Spleen (tissue), 11 donors: ENCODE measurements around the gene MAN1B1. TPM values are rescaled to one million over a fixed set of nuclear protein-coding genes. Genes with fewer than 3 reads are reported as not detected.

Source experiments
- DNase-seq: peaks from one replicate; pipeline ENCODE4 v3.0.0-alpha.2; 2020
- H3K27ac ChIP-seq, 8 donors: fragments of 200-600 bp; sonication (generic) in 7 of 8; 1 replicate in 4 of 8; 2 replicates in 4 of 8; pipeline versions ENCODE4 v1.5.0 to v1.8.0; 2016 to 2021; ENCODE audit warnings: inconsistent platforms in 4 of 8, mild to moderate bottlenecking in 4 of 8, moderate library complexity in 1 of 8
- H3K27me3 ChIP-seq, 7 donors: fragments of 200-600 bp; sonication (generic) in 6 of 7; replicated peaks in 1 of 7; 1 replicate in 4 of 7; 2 replicates in 3 of 7; pipeline versions ENCODE4 v1.5.0 to v1.8.0; 2016 to 2021; ENCODE audit warnings: inconsistent platforms in 3 of 7, mild to moderate bottlenecking in 1 of 7
- H3K36me3 ChIP-seq, 6 donors: fragments of 200-600 bp; sonication (generic) in 5 of 6; 1 replicate in 4 of 6; 2 replicates in 2 of 6; pipeline versions ENCODE4 v1.5.0 to v1.8.0; 2016 to 2021; ENCODE audit warnings: inconsistent platforms in 2 of 6
- H3K4me1 ChIP-seq, 6 donors: fragments of 200-600 bp; sonication (generic) in 5 of 6; 1 replicate in 3 of 6; 2 replicates in 3 of 6; pipeline versions ENCODE4 v1.5.0 to v1.8.0; 2016 to 2021; ENCODE audit warnings: inconsistent platforms in 3 of 6
- H3K4me3 ChIP-seq, 8 donors: fragments of 200-600 bp; sonication (generic) in 7 of 8; 1 replicate in 4 of 8; 2 replicates in 4 of 8; pipeline versions ENCODE4 v1.5.0 to v1.8.0; 2016 to 2021; ENCODE audit warnings: inconsistent platforms in 4 of 8, mild to moderate bottlenecking in 4 of 8, moderate library complexity in 2 of 8
- H3K9me3 ChIP-seq, 8 donors: fragments of 200-600 bp; sonication (generic) in 7 of 8; 1 replicate in 4 of 8; 2 replicates in 4 of 8; pipeline versions ENCODE4 v1.5.0 to v1.8.0; 2016 to 2021; ENCODE audit warnings: inconsistent platforms in 4 of 8
- CTCF ChIP-seq, 11 experiments: fragments of 200-600 bp in 7 of 11; fragments of 450-650 bp in 4 of 11; sonication (generic) in 4 of 11; IDR thresholded peaks in 8 of 11; conservative IDR thresholded peaks in 3 of 11; 1 replicate in 7 of 11; 2 replicates in 4 of 11; pipeline versions ENCODE4 v1.4.0 to v1.8.0; 2016 to 2021; ENCODE audit warnings: antibody characterized with exemption in 11 of 11, inconsistent platforms in 4 of 11, mild to moderate bottlenecking in 1 of 11
- POLR2A ChIP-seq, 3 donors: fragments of 450-650 bp; IDR thresholded peaks; one replicate each; pipeline ENCODE4 v1.5.1; 2017; ENCODE audit warnings: antibody characterized with exemption in 3 of 3, mild to moderate bottlenecking in 1 of 3
- POLR2AphosphoS5 ChIP-seq, 3 donors: sonication (generic); formaldehyde crosslinking; IDR thresholded peaks; one replicate each; pipeline ENCODE4 v1.5.1; 2017; ENCODE audit warnings: antibody characterized with exemption in 3 of 3
- WGBS, 5 donors: extraction: QIAGEN DNeasy Blood & Tissue Kit in 3 of 5; methylation state at CpG; one replicate each; pipeline versions ENCODE4 v1.1.5 to v1.1.7; 2013 to 2018; 5-methylcytosine and 5-hydroxymethylcytosine counted together
- intact Hi-C: fragments of 100-400 bp; cut with DNase I; formaldehyde crosslinking; loops from one replicate; pipeline ENCODE4 v1.15.0; 2023; ENCODE audit warnings: low total_unique reads
- polyA plus RNA-seq, 3 donors: library from polyadenylated mRNA; stranded (reverse); fragments of 200-250 nt; gene quantifications; one replicate each; pipeline ENCODE4 v1.2.1, GENCODE V29; 2013
- small RNA-seq, 4 donors: library from RNA; depleted of rRNA; stranded (forward); fragments of <200 nt; gene quantifications; one replicate each; pipeline ENCODE3, GENCODE V24; 2016
- total RNA-seq, 7 donors: library from RNA; depleted of rRNA in 3 of 7; stranded (reverse); fragments of >200 nt in 3 of 7; fragmentation: NEBNext Ultra II Directional in 4 of 7; extraction: Animal tissue kit (Norgen Biotek cat#: 25700) in 4 of 7; gene quantifications; one replicate each; pipeline versions ENCODE4 v1.1.0 to v1.2.1, GENCODE V29; 2016 to 2021
- donor health status: healthy with polysubstance abuse.
- donor health status: DM: no; HTN: no; CAD: no; lungs with moderate emphysema.
- donor health status: DM: no; HTN: no; CAD: no.
- donor health status: Bipolar disorder and iron deficiency.
- donor health status: healthy.
- donor health status: DM: no; HTN: no; CAD: no.
- donor health status: DM: yes; HTN: yes; CAD: no.

Gene MAN1B1
- total and polyA plus RNA-seq, 10 donors: 43.2 to 112 (median 52.8) TPM

- Histone ChIP-seq H3K36me3 (no peaks in the 10 kb centered on the region), H3K4me1 (peaks cover 0 to 32% (median 10%) of the 10 kb centered on the region in 6 donors), H3K27ac (no peak overlapping the region), H3K27me3 (peaks cover 3 to 75% (median 63%) of the 10 kb centered on the region in 7 donors), H3K4me3 (peak overlapping the region in 5 of 8 donors; percentile 17 to 55 (median 19)), H3K9me3 (no peaks in the 10 kb centered on the region)
- intact Hi-C loops: no loop called here
- WGBS, 5 donors: 0 to 11% (median 4%) methylated on average over 12 to 65 of the region's 65 CpGs
- TF ChIP-seq POLR2A (IDR thresholded peaks at IDR 0.05) (no peak), CTCF (IDR thresholded peaks at IDR 0.05 in 8 of 11, conservative IDR thresholded peaks at IDR 0.05 in 3 of 11) (no peak), POLR2AphosphoS5 (IDR thresholded peaks at IDR 0.05) (no peak)
- DNase-seq: no peak
Observed at GRCh38 chr9:137156567-137157375, 70.0 kb downstream of the MAN1B1 start.

GRCh38 chr9:137157618-137158415 lies 71.0 kb downstream of the MAN1B1 start:
- no peak overlapping the region for H3K4me3 ChIP-seq
- H3K36me3 ChIP-seq: no peaks in the 10 kb centered on the region
- H3K4me1 ChIP-seq: peaks cover 3 to 42% (median 20%) of the 10 kb centered on the region in 6 donors
- no peak for TF ChIP-seq POLR2AphosphoS5 (IDR thresholded peaks at IDR 0.05)
- no peak for TF ChIP-seq CTCF (IDR thresholded peaks at IDR 0.05 in 8 of 11, conservative IDR thresholded peaks at IDR 0.05 in 3 of 11)
- no peak for TF ChIP-seq POLR2A (IDR thresholded peaks at IDR 0.05)
- no peak for DNase-seq
- no peaks in the 10 kb centered on the region for H3K9me3 ChIP-seq
- 49 to 72% (median 64%) methylated on average over 15 to 19 of the region's 19 CpGs for WGBS, 5 donors
- H3K27ac ChIP-seq: no peak overlapping the region
- H3K27me3 ChIP-seq: peaks cover 3 to 85% (median 74%) of the 10 kb centered on the region in 7 donors
- intact Hi-C loops: no loop called here

- no peak for DNase-seq
- TF ChIP-seq CTCF (IDR thresholded peaks at IDR 0.05 in 8 of 11, conservative IDR thresholded peaks at IDR 0.05 in 3 of 11): no peak
- TF ChIP-seq POLR2AphosphoS5 (IDR thresholded peaks at IDR 0.05): no peak
- TF ChIP-seq POLR2A (IDR thresholded peaks at IDR 0.05): no peak
- Histone ChIP-seq H3K4me3 (no peak overlapping the region), H3K27me3 (peaks cover 5 to 93% (median 82%) of the 10 kb centered on the region in 7 donors), H3K36me3 (no peaks in the 10 kb centered on the region), H3K27ac (no peak overlapping the region), H3K9me3 (no peaks in the 10 kb centered on the region), H3K4me1 (peaks cover 5 to 51% (median 27%) of the 10 kb centered on the region in 6 donors)
- intact Hi-C loops: no loop called here
- WGBS, 5 donors: 16 to 31% (median 18%) methylated on average over 4 of the region's 4 CpGs
Observed at GRCh38 chr9:137158625-137159024, 71.8 kb downstream of the MAN1B1 start.

Small RNA genes within 50 kb of the gene (small RNA-seq; reads per million reads assigned to genes)
- 0.08 to 0.35 (median 0.24) reads per million in 4 donors for gene RF00153

Other genes starting within 250 kb of the MAN1B1 start
Only the 30 nearest of the 36 such genes appear.
- 100 to 1,000 TPM in 6 of 7 donors, 10 to 100 TPM in 1; 97.6 to 170 (median 105) TPM for gene FBXW5, start 142.2 kb upstream of the MAN1B1 start, total RNA-seq
- gene FBXW5, start 142.2 kb upstream of the MAN1B1 start, polyA plus RNA-seq: 100 to 1,000 TPM in 2 of 3 donors, 10 to 100 TPM in 1; 90.8 to 154 (median 123) TPM
- gene C8G, start 141.7 kb upstream of the MAN1B1 start, total RNA-seq: 1 to 10 TPM in 6 of 7 donors, not detected in 1; 2.3 to 7.4 (median 3.8) TPM
- gene C8G, start 141.7 kb upstream of the MAN1B1 start, polyA plus RNA-seq: 1 to 10 TPM; 3.2 to 4.3 (median 3.7) TPM
- gene LCN12, start 134.7 kb upstream of the MAN1B1 start, total RNA-seq: 10 to 100 TPM in 4 of 7 donors, 1 to 10 TPM in 3; 3.1 to 63.4 (median 12.5) TPM
- gene LCN12, start 134.7 kb upstream of the MAN1B1 start, polyA plus RNA-seq: 1 to 10 TPM in 2 of 3 donors, under 1 TPM in 1; 0.83 to 6.7 (median 4.8) TPM
- gene PTGDS, start 109.5 kb upstream of the MAN1B1 start, total RNA-seq: 100 to 1,000 TPM; 134 to 457 (median 378) TPM
- 1,000 to 10,000 TPM in 1 of 3 donors, 100 to 1,000 TPM in 2; 462 to 1,396 (median 703) TPM for gene PTGDS, start 109.5 kb upstream of the MAN1B1 start, polyA plus RNA-seq
- 1 to 10 TPM; 1.8 to 8.3 (median 3.3) TPM for gene LCNL1, start 104.0 kb upstream of the MAN1B1 start, total RNA-seq
- gene LCNL1, start 104.0 kb upstream of the MAN1B1 start, polyA plus RNA-seq: 1 to 10 TPM; 1.3 to 4.7 (median 2.3) TPM
- 10 to 100 TPM; 51.3 to 72.9 (median 63.9) TPM for gene PAXX, start 94.6 kb upstream of the MAN1B1 start, total RNA-seq
- gene PAXX, start 94.6 kb upstream of the MAN1B1 start, polyA plus RNA-seq: 100 to 1,000 TPM; 168 to 264 (median 261) TPM
- gene CLIC3, start 90.4 kb upstream of the MAN1B1 start, total RNA-seq: 10 to 100 TPM in 1 of 7 donors, 1 to 10 TPM in 6; 3.5 to 10.7 (median 5.5) TPM
- gene CLIC3, start 90.4 kb upstream of the MAN1B1 start, polyA plus RNA-seq: 1 to 10 TPM; 2.9 to 7.2 (median 5.3) TPM
- 10 to 100 TPM; 36.3 to 97.5 (median 59.0) TPM for gene ABCA2, start 58.7 kb upstream of the MAN1B1 start, total RNA-seq
- 10 to 100 TPM; 11.9 to 38.6 (median 19.6) TPM for gene ABCA2, start 58.7 kb upstream of the MAN1B1 start, polyA plus RNA-seq
- 10 to 100 TPM in 2 of 7 donors, 1 to 10 TPM in 5; 5.5 to 14.9 (median 6.7) TPM for gene FUT7, start 54.9 kb upstream of the MAN1B1 start, total RNA-seq
- 1 to 10 TPM; 4.0 to 6.9 (median 4.8) TPM for gene FUT7, start 54.9 kb upstream of the MAN1B1 start, polyA plus RNA-seq
- gene NPDC1, start 40.8 kb upstream of the MAN1B1 start, total RNA-seq: 100 to 1,000 TPM in 5 of 7 donors, 10 to 100 TPM in 2; 86.3 to 197 (median 111) TPM
- 100 to 1,000 TPM; 104 to 358 (median 256) TPM for gene NPDC1, start 40.8 kb upstream of the MAN1B1 start, polyA plus RNA-seq
- gene ENTPD2, start 32.9 kb upstream of the MAN1B1 start, total RNA-seq: under 1 TPM in 2 of 7 donors, not detected in 5; 0.32 to 0.40 TPM
- gene ENTPD2, start 32.9 kb upstream of the MAN1B1 start, polyA plus RNA-seq: under 1 TPM in 2 of 3 donors, not detected in 1; 0.11 to 0.58 TPM
- gene SAPCD2, start 16.4 kb upstream of the MAN1B1 start, total RNA-seq: 1 to 10 TPM; 2.1 to 6.5 (median 3.0) TPM
- 1 to 10 TPM in 2 of 3 donors, under 1 TPM in 1; 0.76 to 2.5 (median 2.4) TPM for gene SAPCD2, start 16.4 kb upstream of the MAN1B1 start, polyA plus RNA-seq
- 10 to 100 TPM; 19.5 to 35.9 (median 28.6) TPM for gene UAP1L1, start 9.5 kb upstream of the MAN1B1 start, total RNA-seq
- 10 to 100 TPM; 12.5 to 29.7 (median 24.6) TPM for gene UAP1L1, start 9.5 kb upstream of the MAN1B1 start, polyA plus RNA-seq
- gene DPP7, start 27.7 kb downstream of the MAN1B1 start, total RNA-seq: 100 to 1,000 TPM; 105 to 250 (median 166) TPM
- gene DPP7, start 27.7 kb downstream of the MAN1B1 start, polyA plus RNA-seq: 100 to 1,000 TPM; 342 to 536 (median 501) TPM
- under 1 TPM in 1 of 7 donors, not detected in 6; 0.70 TPM for gene GRIN1, start 52.2 kb downstream of the MAN1B1 start, total RNA-seq
- under 1 TPM; 0.03 to 0.07 (median 0.03) TPM for gene GRIN1, start 52.2 kb downstream of the MAN1B1 start, polyA plus RNA-seq
- gene LRRC26, start 83.1 kb downstream of the MAN1B1 start, total RNA-seq: under 1 TPM in 2 of 7 donors, not detected in 5; 0.28 to 0.60 TPM
- gene LRRC26, start 83.1 kb downstream of the MAN1B1 start, polyA plus RNA-seq: under 1 TPM in 1 of 3 donors, not detected in 2; 0.06 TPM
- not detected for gene TMEM210, start 85.1 kb downstream of the MAN1B1 start, total RNA-seq
- not detected for gene TMEM210, start 85.1 kb downstream of the MAN1B1 start, polyA plus RNA-seq
- 10 to 100 TPM; 38.4 to 93.0 (median 62.2) TPM for gene ANAPC2, start 101.6 kb downstream of the MAN1B1 start, total RNA-seq
- gene ANAPC2, start 101.6 kb downstream of the MAN1B1 start, polyA plus RNA-seq: 10 to 100 TPM; 27.8 to 67.4 (median 48.5) TPM
- gene SSNA1, start 101.7 kb downstream of the MAN1B1 start, total RNA-seq: 10 to 100 TPM; 38.2 to 54.3 (median 43.0) TPM
- gene SSNA1, start 101.7 kb downstream of the MAN1B1 start, polyA plus RNA-seq: 100 to 1,000 TPM in 1 of 3 donors, 10 to 100 TPM in 2; 82.0 to 109 (median 99.6) TPM
- gene TPRN, start 113.8 kb downstream of the MAN1B1 start, total RNA-seq: 1 to 10 TPM; 6.3 to 9.6 (median 7.2) TPM
- gene TPRN, start 113.8 kb downstream of the MAN1B1 start, polyA plus RNA-seq: 10 to 100 TPM in 1 of 3 donors, 1 to 10 TPM in 2; 4.5 to 10.7 (median 4.7) TPM
- gene TMEM203, start 118.7 kb downstream of the MAN1B1 start, total RNA-seq: 10 to 100 TPM; 28.4 to 37.9 (median 34.6) TPM
- gene TMEM203, start 118.7 kb downstream of the MAN1B1 start, polyA plus RNA-seq: 10 to 100 TPM; 37.4 to 50.1 (median 44.9) TPM
- 10 to 100 TPM; 14.2 to 28.7 (median 21.6) TPM for gene NDOR1, start 118.7 kb downstream of the MAN1B1 start, total RNA-seq
- gene NDOR1, start 118.7 kb downstream of the MAN1B1 start, polyA plus RNA-seq: 10 to 100 TPM in 1 of 3 donors, 1 to 10 TPM in 2; 6.3 to 21.7 (median 9.0) TPM
- 1 to 10 TPM; 1.2 to 6.2 (median 2.4) TPM for gene RNF208, start 135.3 kb downstream of the MAN1B1 start, total RNA-seq
- gene RNF208, start 135.3 kb downstream of the MAN1B1 start, polyA plus RNA-seq: 1 to 10 TPM; 2.3 to 5.4 (median 2.9) TPM
- under 1 TPM in 2 of 7 donors, not detected in 5; 0.36 to 0.94 TPM for gene CYSRT1, start 138.2 kb downstream of the MAN1B1 start, total RNA-seq
- under 1 TPM; 0.55 to 0.70 (median 0.64) TPM for gene CYSRT1, start 138.2 kb downstream of the MAN1B1 start, polyA plus RNA-seq
- not detected for gene RNF224, start 140.5 kb downstream of the MAN1B1 start, total RNA-seq
- gene RNF224, start 140.5 kb downstream of the MAN1B1 start, polyA plus RNA-seq: not detected
- not detected for gene SLC34A3, start 143.9 kb downstream of the MAN1B1 start, total RNA-seq
- gene SLC34A3, start 143.9 kb downstream of the MAN1B1 start, polyA plus RNA-seq: not detected
- 100 to 1,000 TPM in 4 of 7 donors, 10 to 100 TPM in 3; 55.1 to 137 (median 102) TPM for gene TUBB4B, start 154.3 kb downstream of the MAN1B1 start, total RNA-seq
- 100 to 1,000 TPM in 2 of 3 donors, 10 to 100 TPM in 1; 59.6 to 112 (median 107) TPM for gene TUBB4B, start 154.3 kb downstream of the MAN1B1 start, polyA plus RNA-seq
- gene STPG3, start 164.3 kb downstream of the MAN1B1 start, total RNA-seq: not detected
- gene STPG3, start 164.3 kb downstream of the MAN1B1 start, polyA plus RNA-seq: not detected
- gene NELFB, start 168.3 kb downstream of the MAN1B1 start, total RNA-seq: 10 to 100 TPM; 27.7 to 46.8 (median 39.9) TPM
- 10 to 100 TPM; 26.6 to 49.7 (median 28.0) TPM for gene NELFB, start 168.3 kb downstream of the MAN1B1 start, polyA plus RNA-seq
- 10 to 100 TPM; 23.1 to 39.9 (median 29.4) TPM for gene TOR4A, start 190.7 kb downstream of the MAN1B1 start, total RNA-seq
- 10 to 100 TPM in 1 of 3 donors, 1 to 10 TPM in 2; 3.2 to 10.8 (median 5.1) TPM for gene TOR4A, start 190.7 kb downstream of the MAN1B1 start, polyA plus RNA-seq